B cell (primary cell): ENCODE results near the gene CYTIP. TPM values are rescaled to one million over a fixed set of nuclear protein-coding genes. Genes with fewer than 3 reads are reported as not detected.

Source experiments
- ATAC-seq: fragments of 200-7000 bp; cut with Tn5 transposase; one replicate; pipeline ENCODE4 v1.10.0; 2021; ENCODE audit warnings: low read depth, mild to moderate bottlenecking, moderate number of reproducible peaks, moderate library complexity
- CTCF ChIA-PET: fragments of 350-600 bp; sonication (Branson Sonifier 250); formaldehyde crosslinking; loops from one replicate; lab custom pipeline; 2021; ENCODE audit warnings: antibody characterized with exemption, inconsistent platforms; lab: Charles Lee
- POLR2A ChIA-PET: fragments of 350-600 bp; sonication (Branson Sonifier 250); formaldehyde crosslinking; loops from one replicate; lab custom pipeline; 2021; ENCODE audit warnings: antibody characterized with exemption; lab: Charles Lee
- DNase-seq: peaks from one replicate; pipeline ENCODE4 v3.0.0; 2013
- H2AFZ ChIP-seq: 2 replicates; pipeline ENCODE4 v1.6.1; 2012; ENCODE audit warnings: mild to moderate bottlenecking, low read depth, low read length; ENCODE audit not compliant: insufficient read depth, poor library complexity, severe bottlenecking
- H3K27ac ChIP-seq, 2 donors: 1 replicate in 1 of 2; 2 replicates in 1 of 2; pipeline ENCODE4 v1.5.1; 2012 to 2013; ENCODE audit warnings: low read length in 2 of 2, mild to moderate bottlenecking in 2 of 2, moderate library complexity in 1 of 2
- H3K27me3 ChIP-seq, 4 experiments: fragments of 200-600 bp in 1 of 4; sonication (generic) in 1 of 4; replicated peaks in 1 of 4; 1 replicate in 2 of 4; 2 replicates in 2 of 4; pipeline versions ENCODE4 v1.6.1 to v1.7.0; 2013 to 2016; ENCODE audit warnings: low read length in 3 of 4, mild to moderate bottlenecking in 2 of 4, mixed read lengths in 1 of 4, moderate library complexity in 1 of 4; ENCODE audit not compliant: insufficient read depth in 4 of 4, control insufficient read depth in 3 of 4; ENCODE audit errors: control extremely low read depth in 1 of 4
- H3K36me3 ChIP-seq, 2 experiments: replicated peaks in 1 of 2; 1 replicate in 1 of 2; 2 replicates in 1 of 2; pipeline versions ENCODE4 v1.6.1 to v1.7.1; 2013; ENCODE audit warnings: low read length in 1 of 2; ENCODE audit not compliant: insufficient read depth in 2 of 2, control insufficient read depth in 1 of 2; ENCODE audit errors: control extremely low read depth in 1 of 2, extremely low read depth in 1 of 2
- H3K4me1 ChIP-seq, 2 donors: fragments of 200-600 bp in 1 of 2; sonication (generic) in 1 of 2; 1 replicate in 1 of 2; 2 replicates in 1 of 2; pipeline versions ENCODE4 v1.5.1 to v1.6.1; 2013 to 2017; ENCODE audit warnings: low read length in 2 of 2; ENCODE audit not compliant: control insufficient read depth in 2 of 2, insufficient read depth in 2 of 2
- H3K4me2 ChIP-seq: replicated peaks from 2 replicates; pipeline ENCODE3; 2012; ENCODE audit warnings: mild to moderate bottlenecking, low read depth, low read length; ENCODE audit not compliant: poor library complexity, severe bottlenecking
- H3K4me3 ChIP-seq, 5 experiments: fragments of 200-600 bp in 1 of 5; sonication (generic) in 1 of 5; 1 replicate in 3 of 5; 2 replicates in 2 of 5; pipeline versions ENCODE4 v1.5.1 to v1.7.0; 2011 to 2016; ENCODE audit warnings: low read length in 4 of 5, mild to moderate bottlenecking in 4 of 5, low read depth in 2 of 5, control low read depth in 1 of 5, moderate library complexity in 1 of 5; ENCODE audit not compliant: insufficient read depth in 1 of 5; ENCODE audit errors: control extremely low read depth in 1 of 5, extremely low read depth in 1 of 5
- H3K79me2 ChIP-seq: fragments of 200-600 bp; sonication (generic); one replicate; pipeline ENCODE4 v1.6.0; 2016; ENCODE audit warnings: low read length; ENCODE audit not compliant: control insufficient read depth, insufficient read depth
- H3K9ac ChIP-seq: fragments of 200-600 bp; sonication (generic); 2 replicates; pipeline ENCODE4 v1.6.1; 2017; ENCODE audit warnings: mild to moderate bottlenecking, low read length, moderate library complexity
- H3K9me3 ChIP-seq, 3 donors: one replicate each; pipeline versions ENCODE4 v1.6.1 to v1.7.1; 2013; ENCODE audit warnings: low read length in 2 of 3; ENCODE audit not compliant: control insufficient read depth in 2 of 3, insufficient read depth in 1 of 3; ENCODE audit errors: control extremely low read depth in 1 of 3
- H4K20me1 ChIP-seq: 2 replicates; pipeline ENCODE4 v1.6.0; 2012; ENCODE audit warnings: mild to moderate bottlenecking, low read length; ENCODE audit not compliant: insufficient read depth, control insufficient read depth, poor library complexity, severe bottlenecking
- H3K27ac Mint-ChIP-seq: one replicate; pipeline ENCODE4 v1.8.0; 2021; ENCODE audit warnings: mixed read lengths
- H3K27me3 Mint-ChIP-seq: one replicate; pipeline ENCODE4 v1.8.0; 2021; ENCODE audit warnings: mixed read lengths
- H3K4me1 Mint-ChIP-seq: one replicate; pipeline ENCODE4 v1.8.0; 2021; ENCODE audit warnings: mixed read lengths
- H3K4me3 Mint-ChIP-seq: one replicate; pipeline ENCODE4 v1.8.0; 2021; ENCODE audit warnings: mixed read lengths
- H3K9me3 Mint-ChIP-seq: one replicate; pipeline ENCODE4 v1.8.0; 2022; ENCODE audit warnings: mixed read lengths; ENCODE audit not compliant: insufficient read depth
- CTCF ChIP-seq: fragments of 200-600 bp; IDR thresholded peaks from one replicate; pipeline ENCODE4 v1.8.0; 2022; ENCODE audit warnings: antibody characterized with exemption, mild to moderate bottlenecking
- EZH2 ChIP-seq: IDR thresholded peaks from 2 replicates; pipeline ENCODE4 v1.6.1; 2012; ENCODE audit warnings: borderline replicate concordance, low read depth, mild to moderate bottlenecking, moderate library complexity, low read length; ENCODE audit not compliant: insufficient read depth, poor library complexity, severe bottlenecking
- WGBS: methylation state at CpG from one replicate; pipeline ENCODE4 v1.1.5; 2013; ENCODE audit warnings: missing lambda C conversion rate; ENCODE audit not compliant: insufficient coverage; 5-methylcytosine and 5-hydroxymethylcytosine counted together
- intact Hi-C: fragments of 100-400 bp; cut with micrococcal nuclease; formaldehyde crosslinking; loops from one replicate; pipeline ENCODE4 v1.10.0; 2022
- polyA plus RNA-seq: library from polyadenylated mRNA; depleted of rRNA; stranded (reverse); fragments of >200 nt; gene quantifications from 2 replicates; pipeline ENCODE4 v1.2.3, GENCODE V29; 2012
- total RNA-seq, 2 donors: library from RNA; stranded (reverse); fragments of 120-200 nt in 1 of 2; gene quantifications; 1 replicate in 1 of 2; 2 replicates in 1 of 2; pipeline versions ENCODE4 v1.2.3 to v1.2.4, GENCODE V29; 2013 to 2022

CYTIP gene
- total and polyA plus RNA-seq, 2 donors (not counting 1 experiment from before 2014, with no cell fraction given), result 73.0 to 327 TPM

GRCh38 chr2:157473581-157473980 lies 29.7 kb upstream of the CYTIP start:
- Mint-ChIP-seq H3K4me1 (peaks cover 47% of the 10 kb centered on the region), H3K4me3 (peak overlapping the region; percentile 37), H3K9me3 (no peaks in the 10 kb centered on the region), H3K27me3 (no peaks in the 10 kb centered on the region), H3K27ac (peak overlapping the region; percentile 67)
- TF ChIP-seq EZH2 (no peak), CTCF (no peak)
- Histone ChIP-seq H3K36me3 (no peaks in the 10 kb centered on the region), H3K27ac (no peak overlapping the region), H2AFZ (peak overlapping the region; percentile 35), H3K9me3 (no peaks in the 10 kb centered on the region), H3K79me2 (no peaks in the 10 kb centered on the region), H3K4me3 (no peak overlapping the region), H4K20me1 (no peaks in the 10 kb centered on the region), H3K27me3 (no peaks in the 10 kb centered on the region), H3K4me2 (peak overlapping the region; percentile 7), H3K9ac (no peak overlapping the region), H3K4me1 (peaks cover 35 to 37% of the 10 kb centered on the region in 2 donors)
- intact Hi-C loops, result no loop called here
- POLR2A ChIA-PET, result interaction anchor here (0.6 kb wide), 1 partner anchor 67 kb away, joined by 5 read pairs; no protein-coding TSS in a partner anchor
- CTCF ChIA-PET, result interaction anchor here (0.7 to 15.8 kb wide), 7 partner anchors 9 to 146 kb away, joined by 3 to 128 read pairs (median 5); partner anchors contain the start of gene CYTIP
- DNase-seq (no peak), ATAC-seq (no peak)

GRCh38 chr2:157471078-157471477 lies 27.2 kb upstream of the CYTIP start:
- POLR2A ChIA-PET, result interaction anchor here (0.6 to 1.7 kb wide), 3 partner anchors 30 to 127 kb away, joined by 3 to 6 read pairs (median 3); no protein-coding TSS in a partner anchor
- peak overlapping the region; percentile 53 for H2AFZ ChIP-seq
- CTCF ChIA-PET, result interaction anchor here (0.7 to 15.8 kb wide), 7 partner anchors 10 to 168 kb away, joined by 3 to 128 read pairs (median 6); partner anchors contain the start of gene CYTIP

More at GRCh38 chr2:157471078-157471477, 27.2 kb upstream of the CYTIP start:
- 23% methylated on average over 2 of the region's 3 CpGs for WGBS
- Histone ChIP-seq H3K27ac (peak overlapping the region; percentile 96 to 99), H3K4me2 (peak overlapping the region; percentile 73), H3K27me3 (no peaks in the 10 kb centered on the region), H3K9ac (peak overlapping the region; percentile 30), H3K79me2 (no peaks in the 10 kb centered on the region), H3K4me3 (peak overlapping the region in 1 of 5 experiments; percentile 31), H4K20me1 (no peaks in the 10 kb centered on the region), H3K9me3 (no peaks in the 10 kb centered on the region), H3K4me1 (peaks cover 54 to 61% of the 10 kb centered on the region in 2 donors), H3K36me3 (no peaks in the 10 kb centered on the region)
- intact Hi-C loops, result no loop called here
- ATAC-seq, result no peak
- H3K27me3 Mint-ChIP-seq, result no peaks in the 10 kb centered on the region
- TF ChIP-seq EZH2 (no peak), CTCF (no peak)
- peaks cover 68% of the 10 kb centered on the region for H3K4me1 Mint-ChIP-seq
- H3K9me3 Mint-ChIP-seq, result no peaks in the 10 kb centered on the region
- peak overlapping the region; percentile 82 for H3K27ac Mint-ChIP-seq
- H3K4me3 Mint-ChIP-seq, result no peak overlapping the region
- peak; percentile 31 for DNase-seq
